ENCODE results near the gene RRAGB.
"Not testable (repeated sequence)": the region's sequence is repeated elsewhere in the genome, so short reads cannot be mapped to it uniquely, and the experiment has no call there.

The RRAGB gene

DNA sequence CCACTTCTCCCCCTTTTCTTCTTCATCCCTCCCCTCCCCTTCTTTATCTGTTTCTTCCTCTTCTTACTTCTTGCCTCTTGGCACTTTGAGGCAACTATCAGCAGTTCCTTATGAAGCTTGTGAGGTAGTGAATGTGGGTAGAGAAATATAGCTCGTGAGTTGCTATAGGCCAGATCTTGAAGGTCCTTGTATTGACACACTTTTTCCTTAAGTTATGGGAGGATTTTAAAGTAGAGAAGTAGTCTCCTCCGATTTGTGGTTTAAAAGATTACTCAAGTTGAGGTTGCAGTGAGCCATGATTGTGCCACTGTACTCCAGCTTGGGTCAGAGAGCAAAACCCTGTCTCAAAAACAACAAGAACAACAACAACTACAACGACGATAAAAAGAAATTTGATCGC, 3.4 kb upstream of the RRAGB start:
- Histone ChIP-seq H3K27me3 (ENCODE audit: control insufficient read depth, insufficient read depth, low read length) (no peaks in the 10 kb centered on the region), H3K4me1 (ENCODE audit: control insufficient read depth, insufficient read depth, low read length) (no peaks in the 10 kb centered on the region), H3K9me3 (ENCODE audit: control insufficient read depth, insufficient read depth, low read length) (peaks cover 6% of the 10 kb centered on the region), H3K36me3 (ENCODE audit: control insufficient read depth, insufficient read depth, low read length) (no peaks in the 10 kb centered on the region), H3K4me3 (ENCODE audit: low read depth, low read length) (no peak overlapping the region), H3K9ac (ENCODE audit: low read depth, low read length) (no peak overlapping the region)

DNA sequence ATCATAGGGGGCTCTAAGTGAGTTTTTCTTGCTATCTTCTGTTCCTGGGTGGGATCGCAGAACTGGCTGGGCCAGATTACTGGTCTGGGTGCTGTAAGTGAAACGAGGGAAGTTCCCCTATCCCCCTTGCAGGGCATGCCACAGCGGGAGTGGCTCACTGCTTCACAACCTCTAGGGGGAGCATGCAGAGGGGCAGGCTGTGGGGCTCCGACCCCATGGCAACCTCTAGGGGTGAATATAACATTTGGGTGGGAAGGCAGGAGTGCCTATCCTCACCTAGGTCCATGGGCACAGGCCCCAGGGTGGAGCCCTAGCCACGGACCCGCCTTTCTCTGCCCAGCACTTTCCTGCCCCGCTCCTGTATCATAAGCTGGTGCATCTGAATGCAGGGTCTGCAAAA, 1.7 kb upstream of the RRAGB start:
- Histone ChIP-seq H3K4me3 (ENCODE audit: low read depth, low read length) (no peak overlapping the region), H3K36me3 (ENCODE audit: control insufficient read depth, insufficient read depth, low read length) (no peaks in the 10 kb centered on the region), H3K9me3 (ENCODE audit: control insufficient read depth, insufficient read depth, low read length) (no peaks in the 10 kb centered on the region), H3K9ac (ENCODE audit: low read depth, low read length) (no peak overlapping the region), H3K27me3 (ENCODE audit: control insufficient read depth, insufficient read depth, low read length) (no peaks in the 10 kb centered on the region), H3K4me1 (ENCODE audit: control insufficient read depth, insufficient read depth, low read length) (no peaks in the 10 kb centered on the region)

DNA sequence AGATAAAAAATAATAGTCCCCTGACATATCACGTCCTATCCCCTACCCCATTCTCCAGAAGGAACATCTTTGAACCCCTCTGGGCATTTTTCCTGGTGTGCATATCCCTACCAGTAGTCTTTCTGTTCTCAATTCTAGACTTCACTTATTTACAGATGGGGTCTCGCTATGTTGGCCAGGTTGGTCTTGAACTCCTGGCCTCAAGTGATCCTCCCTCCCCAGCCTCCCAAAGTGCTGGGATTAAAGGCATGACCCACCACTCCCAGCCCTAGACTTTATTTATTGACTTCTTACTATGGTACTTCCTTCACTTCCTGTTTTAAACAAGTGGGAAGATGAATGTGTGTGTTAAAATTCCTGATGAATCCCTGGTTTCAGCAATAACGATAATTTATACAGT, 612 bp upstream of the RRAGB start:
- no peak overlapping the region for H3K4me3 ChIP-seq (ENCODE audit: low read depth, low read length)
- H3K9me3 ChIP-seq (ENCODE audit: control insufficient read depth, insufficient read depth, low read length) = no peaks in the 10 kb centered on the region
- no peaks in the 10 kb centered on the region for H3K36me3 ChIP-seq (ENCODE audit: control insufficient read depth, insufficient read depth, low read length)
- H3K4me1 ChIP-seq (ENCODE audit: control insufficient read depth, insufficient read depth, low read length) = no peaks in the 10 kb centered on the region
- no peak overlapping the region for H3K9ac ChIP-seq (ENCODE audit: low read depth, low read length)
- no peaks in the 10 kb centered on the region for H3K27me3 ChIP-seq (ENCODE audit: control insufficient read depth, insufficient read depth, low read length)

DNA sequence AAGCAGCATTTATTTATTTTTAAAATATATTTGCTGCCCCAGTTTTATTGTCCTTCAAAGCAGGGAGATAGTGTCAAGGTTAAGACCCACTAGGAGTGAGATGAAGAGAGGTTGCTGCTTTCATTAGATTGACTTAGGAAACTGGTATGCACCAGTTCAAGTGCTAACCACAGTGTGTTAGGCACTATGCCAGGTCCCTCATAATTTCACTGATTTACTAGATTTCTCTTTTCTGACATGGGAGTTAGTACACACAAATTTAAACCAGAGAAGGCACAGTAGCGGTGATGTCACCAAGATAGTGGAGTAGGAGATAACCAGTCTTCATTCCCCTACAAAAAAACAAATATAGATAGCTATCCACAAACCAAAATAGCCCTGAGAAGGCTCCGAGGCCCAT, 14.3 kb downstream of the RRAGB start:
- H3K4me3 ChIP-seq (ENCODE audit: low read depth, low read length) = no peak overlapping the region
- H3K27me3 ChIP-seq (ENCODE audit: control insufficient read depth, insufficient read depth, low read length) = no peaks in the 10 kb centered on the region
- peaks cover 3% of the 10 kb centered on the region for H3K36me3 ChIP-seq (ENCODE audit: control insufficient read depth, insufficient read depth, low read length)

DNA sequence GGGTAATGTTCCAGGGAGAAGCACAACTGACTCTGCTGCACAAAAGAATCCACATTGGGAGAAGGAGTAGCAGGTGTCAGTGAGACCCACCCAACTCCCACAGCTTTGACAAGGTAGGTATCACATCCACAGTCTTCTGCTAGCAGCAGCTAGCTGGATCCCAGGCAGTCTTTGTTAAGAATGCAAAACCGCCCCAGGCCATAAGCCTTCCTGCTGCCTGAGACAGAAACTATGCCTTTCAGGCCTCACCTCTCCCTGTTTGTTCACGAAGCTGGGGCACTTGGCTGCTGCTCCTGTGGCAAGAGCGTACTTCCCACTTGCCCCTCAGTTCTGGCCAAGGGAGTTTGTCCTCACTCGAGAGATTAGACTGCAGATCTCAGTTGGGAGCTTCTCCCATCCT, 21.4 kb downstream of the RRAGB start:
- Histone ChIP-seq H3K9ac (ENCODE audit: low read depth, low read length) (no peak overlapping the region), H3K27me3 (ENCODE audit: control insufficient read depth, insufficient read depth, low read length) (no peaks in the 10 kb centered on the region), H3K4me1 (ENCODE audit: control insufficient read depth, insufficient read depth, low read length) (no peaks in the 10 kb centered on the region), H3K4me3 (ENCODE audit: low read depth, low read length) (no peak overlapping the region), H3K9me3 (ENCODE audit: control insufficient read depth, insufficient read depth, low read length) (no peaks in the 10 kb centered on the region), H3K36me3 (ENCODE audit: control insufficient read depth, insufficient read depth, low read length) (peaks cover 2% of the 10 kb centered on the region)

More for the DNA sequence above, 14.3 kb downstream of the RRAGB start:
- Histone ChIP-seq H3K4me1 (ENCODE audit: control insufficient read depth, insufficient read depth, low read length) (no peaks in the 10 kb centered on the region), H3K9me3 (ENCODE audit: control insufficient read depth, insufficient read depth, low read length) (no peaks in the 10 kb centered on the region), H3K9ac (ENCODE audit: low read depth, low read length) (no peak overlapping the region)

DNA sequence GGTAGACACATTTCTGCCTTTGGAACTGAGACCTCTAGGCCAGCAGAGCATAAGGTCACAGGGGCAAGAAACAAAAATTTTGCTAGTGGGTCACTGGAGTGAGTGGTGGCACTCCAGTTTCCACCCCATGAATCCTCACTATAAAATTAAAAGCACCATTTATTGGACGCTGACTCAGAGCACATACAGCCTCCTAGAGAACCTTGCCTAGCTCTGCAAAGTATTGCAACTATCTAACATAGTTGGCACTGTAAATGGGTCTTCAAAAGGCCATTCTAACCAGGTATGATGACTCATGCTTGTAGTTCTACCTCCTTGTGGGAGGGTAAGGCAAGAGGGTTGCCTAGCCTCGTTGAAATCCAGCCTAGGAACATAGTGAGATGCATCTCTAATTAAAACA, 25.1 kb downstream of the RRAGB start:
- Histone ChIP-seq H3K9ac (ENCODE audit: low read depth, low read length) (no peak overlapping the region), H3K9me3 (ENCODE audit: control insufficient read depth, insufficient read depth, low read length) (no peaks in the 10 kb centered on the region), H3K4me3 (ENCODE audit: low read depth, low read length) (no peak overlapping the region), H3K4me1 (ENCODE audit: control insufficient read depth, insufficient read depth, low read length) (no peaks in the 10 kb centered on the region), H3K27me3 (ENCODE audit: control insufficient read depth, insufficient read depth, low read length) (no peaks in the 10 kb centered on the region), H3K36me3 (ENCODE audit: control insufficient read depth, insufficient read depth, low read length) (peaks cover 5% of the 10 kb centered on the region)

DNA sequence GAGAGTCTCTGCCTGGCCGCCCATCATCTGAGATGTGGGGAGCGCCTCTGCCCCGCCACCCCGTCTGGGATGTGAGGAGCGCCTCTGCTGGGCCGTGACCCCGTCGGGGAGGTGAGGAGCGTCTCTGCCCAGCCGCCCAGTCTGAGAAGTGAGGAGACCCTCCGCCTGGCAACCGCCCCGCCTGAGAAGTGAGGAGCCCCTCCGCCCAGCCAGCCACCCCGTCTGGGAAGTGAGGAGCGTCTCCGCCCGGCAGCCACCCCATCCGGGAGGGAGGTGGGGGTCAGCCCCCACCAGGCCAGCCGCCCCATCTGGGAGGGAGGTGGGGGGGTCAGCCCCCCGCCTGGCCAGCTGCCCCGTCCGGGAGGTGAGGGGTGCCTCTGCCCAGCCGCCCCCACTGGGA, 30.9 kb downstream of the RRAGB start:
- H3K9ac ChIP-seq (ENCODE audit: low read depth, low read length); H3K9me3 ChIP-seq (ENCODE audit: control insufficient read depth, insufficient read depth, low read length); H3K36me3 ChIP-seq (ENCODE audit: control insufficient read depth, insufficient read depth, low read length); H3K4me1 ChIP-seq (ENCODE audit: control insufficient read depth, insufficient read depth, low read length); H3K4me3 ChIP-seq (ENCODE audit: low read depth, low read length); H3K27me3 ChIP-seq (ENCODE audit: control insufficient read depth, insufficient read depth, low read length): not testable (repeated sequence)

DNA sequence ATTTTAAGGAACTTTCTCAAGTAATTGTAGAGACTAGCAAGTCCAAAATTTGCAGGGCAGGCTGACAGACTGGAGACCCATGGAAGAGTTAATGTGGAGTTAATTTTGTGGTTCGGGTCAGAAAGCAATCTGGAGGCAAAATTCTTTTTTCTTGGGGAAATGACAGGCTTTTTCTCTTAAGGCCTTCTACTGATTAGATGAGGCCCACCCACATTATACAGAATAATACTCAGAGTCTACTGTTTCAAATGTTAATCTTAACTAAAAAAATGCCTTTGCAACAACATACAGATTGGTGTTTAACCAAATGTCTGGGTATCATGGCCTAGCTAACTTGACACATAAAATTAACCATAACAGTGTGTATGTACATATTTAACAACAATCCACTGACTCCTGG, 32.7 kb downstream of the RRAGB start:
- Histone ChIP-seq H3K4me1 (ENCODE audit: control insufficient read depth, insufficient read depth, low read length) (no peaks in the 10 kb centered on the region), H3K4me3 (ENCODE audit: low read depth, low read length) (no peak overlapping the region), H3K9me3 (ENCODE audit: control insufficient read depth, insufficient read depth, low read length) (no peaks in the 10 kb centered on the region), H3K9ac (ENCODE audit: low read depth, low read length) (no peak overlapping the region), H3K27me3 (ENCODE audit: control insufficient read depth, insufficient read depth, low read length) (no peaks in the 10 kb centered on the region), H3K36me3 (ENCODE audit: control insufficient read depth, insufficient read depth, low read length) (peaks cover 3% of the 10 kb centered on the region)

DNA sequence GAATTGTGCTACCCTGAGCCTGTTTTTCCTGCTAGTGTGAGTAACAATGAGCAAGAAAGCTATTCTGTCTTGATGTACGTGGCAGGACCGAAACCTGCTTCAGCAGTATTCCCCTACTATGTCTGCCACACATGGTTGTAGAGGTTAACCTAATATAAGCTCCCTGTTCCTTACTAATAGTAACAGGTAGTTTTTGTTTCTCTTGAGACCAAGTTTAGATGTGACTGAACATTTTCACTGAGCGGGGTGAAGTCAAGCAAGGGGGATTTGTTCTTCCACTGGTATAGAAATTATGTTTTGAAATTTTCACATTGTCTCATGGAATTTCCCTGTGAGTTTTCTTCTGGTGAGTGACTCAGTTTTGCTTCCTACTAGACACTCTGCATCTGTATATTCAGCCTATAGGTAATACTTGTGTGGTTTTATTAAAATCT, 37.3 kb downstream of the RRAGB start:
- Histone ChIP-seq H3K36me3 (ENCODE audit: control insufficient read depth, insufficient read depth, low read length) (no peaks in the 10 kb centered on the region), H3K4me3 (ENCODE audit: low read depth, low read length) (no peak overlapping the region), H3K9me3 (ENCODE audit: control insufficient read depth, insufficient read depth, low read length) (no peaks in the 10 kb centered on the region), H3K9ac (ENCODE audit: low read depth, low read length) (no peak overlapping the region), H3K4me1 (ENCODE audit: control insufficient read depth, insufficient read depth, low read length) (no peaks in the 10 kb centered on the region), H3K27me3 (ENCODE audit: control insufficient read depth, insufficient read depth, low read length) (no peaks in the 10 kb centered on the region)

DNA sequence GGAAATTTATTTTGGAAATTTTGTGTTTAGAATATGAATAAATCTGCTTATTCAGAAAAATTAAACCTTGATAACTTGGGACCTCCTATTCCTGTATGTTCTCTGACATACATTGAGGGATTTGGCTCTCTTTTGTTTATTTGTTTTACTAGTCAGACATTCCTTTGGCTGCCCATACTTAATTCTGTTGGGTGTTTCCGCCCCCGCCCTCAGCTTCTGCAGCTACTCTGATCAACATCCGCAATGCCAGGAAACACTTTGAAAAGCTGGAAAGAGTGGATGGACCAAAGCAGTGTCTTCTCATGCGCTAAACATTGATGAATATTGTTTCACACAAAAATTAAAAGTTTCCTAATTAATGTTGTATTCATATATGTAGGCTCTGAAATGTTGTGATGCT, 40.5 kb downstream of the RRAGB start:
- H3K9ac ChIP-seq (ENCODE audit: low read depth, low read length) = no peak overlapping the region
- no peaks in the 10 kb centered on the region for H3K27me3 ChIP-seq (ENCODE audit: control insufficient read depth, insufficient read depth, low read length)
- no peaks in the 10 kb centered on the region for H3K36me3 ChIP-seq (ENCODE audit: control insufficient read depth, insufficient read depth, low read length)
- H3K4me1 ChIP-seq (ENCODE audit: control insufficient read depth, insufficient read depth, low read length) = no peaks in the 10 kb centered on the region
- H3K9me3 ChIP-seq (ENCODE audit: control insufficient read depth, insufficient read depth, low read length) = no peaks in the 10 kb centered on the region
- H3K4me3 ChIP-seq (ENCODE audit: low read depth, low read length) = no peak overlapping the region

DNA sequence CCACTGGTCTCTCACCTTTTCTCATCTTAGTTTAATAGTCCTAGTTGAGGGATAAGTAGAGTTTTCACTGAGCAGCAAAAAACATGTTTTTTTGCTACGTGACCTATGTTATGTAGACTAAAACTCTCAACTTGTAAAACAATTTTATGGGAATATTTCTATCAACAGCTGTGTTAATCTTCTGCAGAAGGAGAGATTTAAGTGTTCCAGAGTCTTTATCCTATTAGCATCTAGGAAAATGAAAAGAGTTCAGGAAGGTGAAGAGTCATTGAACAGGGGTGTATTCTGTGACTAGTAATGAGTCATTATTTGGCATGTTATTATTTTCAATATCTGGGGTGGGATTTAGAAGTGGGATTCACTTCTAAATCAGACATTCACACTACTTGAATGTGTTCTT, 41.9 kb downstream of the RRAGB start:
- Histone ChIP-seq H3K4me1 (ENCODE audit: control insufficient read depth, insufficient read depth, low read length) (no peaks in the 10 kb centered on the region), H3K9ac (ENCODE audit: low read depth, low read length) (no peak overlapping the region), H3K9me3 (ENCODE audit: control insufficient read depth, insufficient read depth, low read length) (no peaks in the 10 kb centered on the region), H3K27me3 (ENCODE audit: control insufficient read depth, insufficient read depth, low read length) (no peaks in the 10 kb centered on the region), H3K36me3 (ENCODE audit: control insufficient read depth, insufficient read depth, low read length) (no peaks in the 10 kb centered on the region), H3K4me3 (ENCODE audit: low read depth, low read length) (no peak overlapping the region)

DNA sequence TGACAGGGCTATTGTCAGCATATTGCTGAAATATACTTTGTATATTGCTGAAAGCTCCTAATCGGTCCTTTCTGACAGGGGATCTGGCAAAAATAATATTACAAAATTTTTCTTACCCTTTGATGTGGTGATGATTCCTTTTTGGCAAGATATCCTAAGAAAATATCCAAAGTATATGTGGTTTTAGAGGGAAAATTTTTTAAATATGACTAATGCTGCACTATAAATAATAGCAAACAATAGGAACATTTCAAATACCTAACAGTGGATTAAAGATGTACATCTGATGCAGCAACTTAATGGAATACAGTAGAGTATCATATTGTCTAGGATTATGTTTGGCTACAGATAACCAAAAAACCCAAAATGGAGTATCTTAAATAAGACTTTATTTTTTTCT, 49.6 kb downstream of the RRAGB start:
- Histone ChIP-seq H3K27me3 (ENCODE audit: control insufficient read depth, insufficient read depth, low read length) (no peaks in the 10 kb centered on the region), H3K9ac (ENCODE audit: low read depth, low read length) (no peak overlapping the region), H3K9me3 (ENCODE audit: control insufficient read depth, insufficient read depth, low read length) (no peaks in the 10 kb centered on the region), H3K36me3 (ENCODE audit: control insufficient read depth, insufficient read depth, low read length) (no peaks in the 10 kb centered on the region), H3K4me3 (ENCODE audit: low read depth, low read length) (no peak overlapping the region), H3K4me1 (ENCODE audit: control insufficient read depth, insufficient read depth, low read length) (no peaks in the 10 kb centered on the region)

DNA sequence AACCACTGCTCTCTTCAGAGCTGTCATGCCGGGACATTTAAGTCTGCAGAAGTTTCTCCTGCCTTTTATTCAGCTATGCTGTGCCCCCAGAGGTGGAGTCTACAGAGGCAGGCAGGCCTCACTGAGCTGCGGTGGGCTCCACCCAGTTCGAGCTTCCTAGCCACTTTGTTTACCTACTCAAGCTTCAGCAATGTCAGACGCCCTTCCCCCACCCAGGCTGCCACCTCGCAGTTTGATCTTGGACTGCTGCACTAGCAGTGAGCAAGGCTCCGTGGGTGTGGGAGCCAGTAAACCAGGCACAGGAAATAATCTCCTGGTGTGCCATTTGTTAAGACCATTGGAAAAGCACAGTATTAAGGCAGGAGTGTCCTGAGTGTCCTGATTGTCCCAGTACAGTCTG, 56.9 kb downstream of the RRAGB start:
- not testable (repeated sequence) for H3K4me1 ChIP-seq (ENCODE audit: control insufficient read depth, insufficient read depth, low read length); H3K36me3 ChIP-seq (ENCODE audit: control insufficient read depth, insufficient read depth, low read length); H3K4me3 ChIP-seq (ENCODE audit: low read depth, low read length); H3K27me3 ChIP-seq (ENCODE audit: control insufficient read depth, insufficient read depth, low read length); H3K9ac ChIP-seq (ENCODE audit: low read depth, low read length); H3K9me3 ChIP-seq (ENCODE audit: control insufficient read depth, insufficient read depth, low read length)

Data from iPS-15b (cell line).